ENCODE data around the gene PDGFRB.

PDGFRB gene

DNA sequence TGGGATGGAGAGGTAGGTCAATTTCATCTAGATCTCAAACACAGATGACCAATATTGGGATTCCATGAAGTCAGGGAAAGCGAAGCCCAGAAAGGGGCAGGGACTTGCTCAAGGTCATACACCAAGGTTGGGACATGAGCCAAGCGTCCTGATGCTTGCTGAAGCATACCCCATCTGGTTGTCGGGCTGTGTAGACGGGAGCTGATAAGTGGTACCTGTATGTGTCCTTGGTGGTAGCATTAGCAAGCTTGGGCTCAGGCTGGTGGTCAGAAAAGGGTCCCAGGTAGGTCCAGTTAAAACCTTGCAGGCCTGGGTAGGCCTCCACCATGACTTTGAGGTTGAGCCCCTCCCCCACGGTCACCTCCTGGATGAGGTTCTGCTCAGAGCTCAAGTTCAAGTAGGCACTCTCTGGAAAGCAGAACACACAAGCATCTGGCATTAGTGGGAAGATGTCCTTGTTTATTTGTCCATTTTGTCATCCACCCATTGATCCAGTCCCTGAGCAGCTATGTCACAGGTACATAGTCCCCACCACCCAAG, 82.5 kb downstream of the PDGFRB start:
- DNase-seq (ENCODE audit: low read depth): no peak
- TF ChIP-seq, protein P1, sequence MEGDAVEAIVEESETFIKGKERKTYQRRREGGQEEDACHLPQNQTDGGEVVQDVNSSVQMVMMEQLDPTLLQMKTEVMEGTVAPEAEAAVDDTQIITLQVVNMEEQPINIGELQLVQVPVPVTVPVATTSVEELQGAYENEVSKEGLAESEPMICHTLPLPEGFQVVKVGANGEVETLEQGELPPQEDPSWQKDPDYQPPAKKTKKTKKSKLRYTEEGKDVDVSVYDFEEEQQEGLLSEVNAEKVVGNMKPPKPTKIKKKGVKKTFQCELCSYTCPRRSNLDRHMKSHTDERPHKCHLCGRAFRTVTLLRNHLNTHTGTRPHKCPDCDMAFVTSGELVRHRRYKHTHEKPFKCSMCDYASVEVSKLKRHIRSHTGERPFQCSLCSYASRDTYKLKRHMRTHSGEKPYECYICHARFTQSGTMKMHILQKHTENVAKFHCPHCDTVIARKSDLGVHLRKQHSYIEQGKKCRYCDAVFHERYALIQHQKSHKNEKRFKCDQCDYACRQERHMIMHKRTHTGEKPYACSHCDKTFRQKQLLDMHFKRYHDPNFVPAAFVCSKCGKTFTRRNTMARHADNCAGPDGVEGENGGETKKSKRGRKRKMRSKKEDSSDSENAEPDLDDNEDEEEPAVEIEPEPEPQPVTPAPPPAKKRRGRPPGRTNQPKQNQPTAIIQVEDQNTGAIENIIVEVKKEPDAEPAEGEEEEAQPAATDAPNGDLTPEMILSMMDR (conservative IDR thresholded peaks at IDR 0.05; ENCODE audit: low read depth, low read length): no peak
- no peak overlapping the region for H3K4me3 ChIP-seq (ENCODE audit: low read depth, low read length)

DNA sequence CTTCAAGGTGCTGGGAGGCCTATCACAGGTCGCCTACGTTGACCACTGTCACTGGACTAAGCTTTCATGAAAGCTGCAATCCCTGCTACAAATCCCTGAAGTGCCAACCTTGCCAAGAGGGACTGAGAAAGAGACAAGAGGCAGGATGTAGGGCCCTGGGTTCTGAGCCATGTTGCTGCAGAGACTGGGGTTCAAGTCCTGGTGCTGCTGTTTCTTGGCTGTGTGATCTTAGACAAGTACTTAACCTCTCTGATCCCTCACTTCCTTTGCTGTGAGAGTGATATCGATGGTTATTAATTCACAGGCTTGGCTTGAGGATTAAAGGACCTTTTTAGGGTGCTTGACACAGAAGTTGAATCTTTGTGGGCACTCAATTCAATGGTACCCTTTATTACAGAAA, 84.8 kb downstream of the PDGFRB start:
- no peak for DNase-seq (ENCODE audit: low read depth)
- H3K4me3 ChIP-seq (ENCODE audit: low read depth, low read length): no peak overlapping the region
- TF ChIP-seq, protein P1 (conservative IDR thresholded peaks at IDR 0.05; ENCODE audit: low read depth, low read length): no peak

DNA sequence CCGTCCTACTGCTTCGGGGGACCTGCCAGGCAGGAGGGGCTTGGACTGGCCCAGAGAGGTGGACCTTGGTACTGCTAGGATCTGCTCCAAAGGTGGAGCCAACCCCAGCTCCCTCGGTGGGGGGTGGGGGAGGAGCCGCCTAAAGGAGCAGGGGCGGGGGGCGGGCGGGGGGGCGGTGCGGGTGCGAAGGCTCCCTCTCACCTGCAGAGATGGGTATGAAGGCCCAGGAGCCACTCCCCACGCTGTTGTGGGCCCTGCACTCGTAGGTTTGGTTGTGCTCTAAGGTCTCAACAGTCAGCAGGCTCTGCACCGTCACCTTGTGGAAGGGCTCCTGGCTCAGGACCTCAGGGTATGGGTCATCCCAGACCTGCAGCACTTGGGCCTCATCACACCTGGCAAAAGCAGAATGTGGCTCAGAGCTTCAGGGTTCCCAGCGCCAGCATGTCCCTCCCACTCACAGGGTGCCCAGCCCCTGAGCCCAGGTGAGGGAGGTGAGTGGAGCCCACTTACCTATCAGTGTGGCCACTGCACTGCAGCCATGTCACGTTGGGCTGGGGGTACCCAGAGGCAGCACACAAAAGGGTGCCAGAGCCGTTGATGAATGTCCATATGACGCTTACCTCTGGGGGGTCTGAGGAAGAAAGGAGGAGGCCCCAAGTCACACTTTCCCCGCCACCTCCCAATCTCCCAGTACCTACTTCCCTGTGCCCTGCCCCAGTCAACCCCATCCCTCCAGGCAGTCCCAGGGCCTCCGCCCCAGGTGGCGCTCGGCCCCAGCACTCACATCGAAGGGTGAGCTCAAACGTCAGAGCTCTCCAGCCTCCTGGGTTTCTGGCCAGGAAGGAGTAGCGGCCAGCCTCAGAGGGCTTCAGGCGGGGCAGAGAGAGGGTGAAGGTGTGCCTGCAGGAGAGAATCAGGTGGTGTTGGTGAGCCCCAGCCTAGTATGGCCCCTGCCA, 85.7 kb downstream of the PDGFRB start:
- TF ChIP-seq, protein P1 (conservative IDR thresholded peaks at IDR 0.05; ENCODE audit: low read depth, low read length): no peak
- no peak overlapping the region for H3K4me3 ChIP-seq (ENCODE audit: low read depth, low read length)
- no peak for DNase-seq (ENCODE audit: low read depth)

DNA sequence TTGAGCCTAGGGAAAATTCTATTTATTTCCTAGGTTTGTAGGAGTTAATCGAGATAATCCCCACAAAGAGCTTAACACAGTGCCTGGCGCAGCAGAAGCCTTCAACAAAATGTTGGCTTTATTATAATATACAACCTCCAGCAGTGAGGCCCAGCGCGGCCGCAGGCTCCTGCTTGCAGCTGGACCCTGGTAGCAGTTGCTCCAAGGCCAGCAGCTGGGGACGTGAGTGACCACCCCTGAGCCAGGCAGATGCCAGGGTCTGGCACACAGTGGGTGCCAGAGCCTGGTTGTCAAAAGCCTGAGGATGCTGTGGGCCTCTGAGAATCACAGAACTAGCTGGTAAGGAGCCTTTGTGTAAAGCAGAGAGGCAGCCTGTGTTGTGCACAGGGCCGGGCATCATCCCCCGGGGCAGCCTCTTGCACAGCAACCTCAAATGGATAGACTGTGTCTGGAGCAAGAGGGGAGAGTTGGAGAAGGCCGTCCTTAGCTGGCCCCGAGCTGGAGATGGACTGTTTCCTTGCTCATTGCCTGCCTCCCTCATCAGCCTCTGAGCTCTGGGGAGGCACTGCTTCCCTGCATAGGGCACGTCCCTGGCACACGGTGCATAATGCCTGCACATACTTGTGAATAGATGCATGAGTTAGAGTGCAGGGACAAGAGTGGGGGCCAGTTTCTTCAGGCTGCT, 86.5 kb downstream of the PDGFRB start:
- TF ChIP-seq, protein P1 (conservative IDR thresholded peaks at IDR 0.05; ENCODE audit: low read depth, low read length): no peak
- H3K4me3 ChIP-seq (ENCODE audit: low read depth, low read length): no peak overlapping the region
- DNase-seq (ENCODE audit: low read depth): no peak

DNA sequence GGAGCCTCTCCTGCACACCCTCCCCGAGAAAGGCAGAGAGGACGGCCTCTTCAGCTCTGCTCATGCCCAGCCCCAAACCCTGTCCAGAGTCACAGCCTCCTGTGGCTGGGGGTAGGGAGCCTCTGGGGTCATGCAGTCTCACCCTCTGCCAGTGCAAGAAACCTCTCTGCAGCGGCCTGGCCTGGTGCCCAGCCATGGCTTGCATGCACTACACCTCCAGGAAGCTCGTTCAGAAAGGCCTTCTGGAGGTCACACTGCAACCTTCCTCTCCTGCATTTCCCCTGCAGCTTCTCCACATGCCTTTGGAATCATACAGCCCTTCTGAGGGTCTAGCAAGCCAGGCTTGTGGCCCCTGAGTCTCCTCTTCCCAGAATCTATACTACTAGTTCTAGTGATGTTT, 87.2 kb downstream of the PDGFRB start:
- DNase-seq (ENCODE audit: low read depth): no peak
- H3K4me3 ChIP-seq (ENCODE audit: low read depth, low read length): no peak overlapping the region
- TF ChIP-seq, protein P1 (conservative IDR thresholded peaks at IDR 0.05; ENCODE audit: low read depth, low read length): no peak

DNA sequence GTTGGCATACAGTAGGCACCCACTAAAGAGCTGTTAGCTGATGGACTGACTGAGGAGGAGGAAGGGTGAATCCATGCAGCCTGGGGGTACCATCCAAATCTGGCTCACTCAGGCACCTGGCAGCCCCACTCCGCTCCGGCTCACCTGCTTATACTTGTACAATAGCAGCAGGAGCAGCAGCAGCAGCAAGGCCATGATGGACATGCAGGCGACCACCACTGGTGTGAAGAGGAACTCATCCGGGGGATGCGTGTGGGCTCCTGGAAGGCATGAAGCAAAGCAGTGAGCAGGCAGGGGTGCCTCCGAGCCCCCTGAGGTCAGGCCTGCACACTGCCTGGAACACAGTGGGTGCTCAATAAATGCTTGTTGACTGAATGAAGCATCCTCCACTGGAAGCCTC, 87.6 kb downstream of the PDGFRB start:
- no peak overlapping the region for H3K4me3 ChIP-seq (ENCODE audit: low read depth, low read length)
- TF ChIP-seq, protein P1 (conservative IDR thresholded peaks at IDR 0.05; ENCODE audit: low read depth, low read length): no peak
- DNase-seq (ENCODE audit: low read depth): no peak
